ENCODE measurements around the gene AKR1D1. TPM values are rescaled to one million over a fixed set of nuclear protein-coding genes. Genes with fewer than 3 reads are reported as not detected.

Gene AKR1D1
- total and polyA plus RNA-seq, 2 donors (not counting 1 experiment from before 2014, with no cell fraction given) = not detected

DNA sequence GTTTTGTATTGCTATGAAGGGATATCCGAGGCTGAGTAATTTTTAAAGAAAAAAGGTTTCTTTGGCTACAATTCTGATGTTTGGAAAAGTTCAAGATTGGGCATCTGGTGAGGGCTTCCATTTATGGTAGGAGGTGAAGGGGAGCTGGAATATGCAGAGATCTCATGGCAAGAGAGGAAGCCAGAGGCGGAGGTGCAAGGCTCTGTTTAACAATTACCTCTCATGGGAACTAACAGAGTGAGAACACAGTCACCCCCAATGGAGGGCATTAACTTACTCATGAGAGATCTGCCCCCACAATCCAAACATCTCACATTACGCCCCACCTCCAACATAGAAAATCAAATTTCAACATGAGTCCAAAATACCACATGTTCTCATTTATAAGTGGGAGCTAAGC, 62.0 kb downstream of the AKR1D1 start:
- DNase-seq (no peak), ATAC-seq (ENCODE audit: low read depth) (no peak)
- peaks cover 3% of the 10 kb centered on the region for H3K27me3 Mint-ChIP-seq
- Histone ChIP-seq H3K9me3 (ENCODE audit: control extremely low read depth in 1 of 3, control insufficient read depth in 2 of 3, insufficient read depth in 1 of 3, low read length in 2 of 3) (no peaks in the 10 kb centered on the region), H3K4me3 (ENCODE audit: control extremely low read depth in 1 of 5, extremely low read depth in 1 of 5, insufficient read depth in 1 of 5, low read depth in 2 of 5, low read length in 4 of 5) (no peak overlapping the region), H3K4me2 (replicated peaks; ENCODE audit: low read depth, low read length, poor library complexity, severe bottlenecking) (no peak overlapping the region), H4K20me1 (ENCODE audit: control insufficient read depth, insufficient read depth, low read length, poor library complexity, severe bottlenecking) (no peaks in the 10 kb centered on the region), H3K9ac (ENCODE audit: low read length) (no peak overlapping the region), H3K27me3 (replicated peaks in 1 of 4; ENCODE audit: control extremely low read depth in 1 of 4, control insufficient read depth in 3 of 4, insufficient read depth in 4 of 4, low read length in 3 of 4) (no peaks in the 10 kb centered on the region), H3K27ac (ENCODE audit: low read length in 2 of 2) (no peak overlapping the region), H3K4me1 (ENCODE audit: control insufficient read depth in 2 of 2, insufficient read depth in 2 of 2, low read length in 2 of 2) (peaks cover 0 to 3% of the 10 kb centered on the region in 2 donors), H3K79me2 (ENCODE audit: control insufficient read depth, insufficient read depth, low read length) (no peaks in the 10 kb centered on the region), H2AFZ (ENCODE audit: insufficient read depth, low read depth, low read length, poor library complexity, severe bottlenecking) (no peak overlapping the region), H3K36me3 (replicated peaks in 1 of 2; ENCODE audit: control extremely low read depth in 1 of 2, control insufficient read depth in 1 of 2, extremely low read depth in 1 of 2, insufficient read depth in 2 of 2, low read length in 1 of 2) (no peaks in the 10 kb centered on the region)
- ChIA-PET CTCF (no interaction called here), POLR2A (no interaction called here)
- H3K27ac Mint-ChIP-seq = no peak overlapping the region
- WGBS (ENCODE audit: insufficient coverage) = 70% methylated on average over 2 of the region's 3 CpGs
- intact Hi-C loops (cut with micrococcal nuclease) = no loop called here
- no peak overlapping the region for H3K4me3 Mint-ChIP-seq
- peaks cover 10% of the 10 kb centered on the region for H3K4me1 Mint-ChIP-seq
- no peaks in the 10 kb centered on the region for H3K9me3 Mint-ChIP-seq (ENCODE audit: insufficient read depth)
- no peak for TF ChIP-seq EZH2 (IDR thresholded peaks at IDR 0.05; ENCODE audit: borderline replicate concordance, insufficient read depth, low read depth, low read length, poor library complexity, severe bottlenecking)
- TF ChIP-seq, protein P1, sequence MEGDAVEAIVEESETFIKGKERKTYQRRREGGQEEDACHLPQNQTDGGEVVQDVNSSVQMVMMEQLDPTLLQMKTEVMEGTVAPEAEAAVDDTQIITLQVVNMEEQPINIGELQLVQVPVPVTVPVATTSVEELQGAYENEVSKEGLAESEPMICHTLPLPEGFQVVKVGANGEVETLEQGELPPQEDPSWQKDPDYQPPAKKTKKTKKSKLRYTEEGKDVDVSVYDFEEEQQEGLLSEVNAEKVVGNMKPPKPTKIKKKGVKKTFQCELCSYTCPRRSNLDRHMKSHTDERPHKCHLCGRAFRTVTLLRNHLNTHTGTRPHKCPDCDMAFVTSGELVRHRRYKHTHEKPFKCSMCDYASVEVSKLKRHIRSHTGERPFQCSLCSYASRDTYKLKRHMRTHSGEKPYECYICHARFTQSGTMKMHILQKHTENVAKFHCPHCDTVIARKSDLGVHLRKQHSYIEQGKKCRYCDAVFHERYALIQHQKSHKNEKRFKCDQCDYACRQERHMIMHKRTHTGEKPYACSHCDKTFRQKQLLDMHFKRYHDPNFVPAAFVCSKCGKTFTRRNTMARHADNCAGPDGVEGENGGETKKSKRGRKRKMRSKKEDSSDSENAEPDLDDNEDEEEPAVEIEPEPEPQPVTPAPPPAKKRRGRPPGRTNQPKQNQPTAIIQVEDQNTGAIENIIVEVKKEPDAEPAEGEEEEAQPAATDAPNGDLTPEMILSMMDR (IDR thresholded peaks at IDR 0.05) = no peak

DNA sequence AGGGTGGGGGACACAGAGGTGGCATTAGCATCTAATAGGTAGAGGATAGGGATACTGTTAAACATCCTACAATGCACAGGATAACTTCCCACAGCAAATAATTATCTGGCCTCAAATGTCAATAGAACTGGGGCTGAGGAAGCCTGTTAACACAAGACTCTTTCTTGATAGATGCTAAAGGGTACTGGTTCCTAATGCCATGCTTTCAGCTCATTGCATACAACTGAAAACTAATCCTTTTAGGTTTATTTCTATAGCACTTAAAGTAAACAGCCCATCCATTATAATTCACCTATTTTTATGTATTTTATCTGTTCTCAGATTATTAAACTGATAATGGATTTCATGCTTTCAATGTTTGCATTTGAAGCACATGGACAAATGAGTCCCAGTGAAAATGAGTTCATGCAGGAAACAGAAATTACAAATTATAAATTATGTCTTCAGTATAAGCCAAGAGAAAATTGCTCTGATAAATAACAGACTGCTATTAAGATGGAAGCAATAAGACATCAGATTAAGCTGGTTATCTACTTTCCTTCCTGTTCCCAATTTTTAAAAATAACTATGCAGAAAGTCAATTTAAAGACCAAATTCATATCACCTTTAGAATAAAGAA, 66.4 kb downstream of the AKR1D1 start:
- H3K4me1 Mint-ChIP-seq = peaks cover 8% of the 10 kb centered on the region
- DNase-seq (no peak), ATAC-seq (ENCODE audit: low read depth) (no peak)
- H3K79me2 ChIP-seq (ENCODE audit: control insufficient read depth, insufficient read depth, low read length) = no peaks in the 10 kb centered on the region
- peaks cover 5% of the 10 kb centered on the region for H3K27me3 Mint-ChIP-seq
- no peak overlapping the region for H3K4me3 Mint-ChIP-seq
- H3K27me3 ChIP-seq (replicated peaks in 1 of 4; ENCODE audit: control extremely low read depth in 1 of 4, control insufficient read depth in 3 of 4, insufficient read depth in 4 of 4, low read length in 3 of 4) = peaks cover 0 to 3% (median 0%) of the 10 kb centered on the region in 4 experiments
- H3K4me1 ChIP-seq (ENCODE audit: control insufficient read depth in 2 of 2, insufficient read depth in 2 of 2, low read length in 2 of 2) = peaks cover 0 to 3% of the 10 kb centered on the region in 2 donors
- no peak overlapping the region for H3K4me2 ChIP-seq (replicated peaks; ENCODE audit: low read depth, low read length, poor library complexity, severe bottlenecking)
- no peak overlapping the region for H3K27ac Mint-ChIP-seq
- H3K9ac ChIP-seq (ENCODE audit: low read length) = no peak overlapping the region
- no peaks in the 10 kb centered on the region for H3K9me3 Mint-ChIP-seq (ENCODE audit: insufficient read depth)
- POLR2A ChIA-PET = no interaction called here
- H4K20me1 ChIP-seq (ENCODE audit: control insufficient read depth, insufficient read depth, low read length, poor library complexity, severe bottlenecking) = no peaks in the 10 kb centered on the region
- H2AFZ ChIP-seq (ENCODE audit: insufficient read depth, low read depth, low read length, poor library complexity, severe bottlenecking) = no peak overlapping the region
- TF ChIP-seq, protein P1 (IDR thresholded peaks at IDR 0.05) = no peak
- TF ChIP-seq EZH2 (IDR thresholded peaks at IDR 0.05; ENCODE audit: borderline replicate concordance, insufficient read depth, low read depth, low read length, poor library complexity, severe bottlenecking) = no peak
- no peak overlapping the region for H3K4me3 ChIP-seq (ENCODE audit: control extremely low read depth in 1 of 5, extremely low read depth in 1 of 5, insufficient read depth in 1 of 5, low read depth in 2 of 5, low read length in 4 of 5)
- no peaks in the 10 kb centered on the region for H3K36me3 ChIP-seq (replicated peaks in 1 of 2; ENCODE audit: control extremely low read depth in 1 of 2, control insufficient read depth in 1 of 2, extremely low read depth in 1 of 2, insufficient read depth in 2 of 2, low read length in 1 of 2)
- intact Hi-C loops (cut with micrococcal nuclease) = no loop called here
- H3K27ac ChIP-seq (ENCODE audit: low read length in 2 of 2) = no peak overlapping the region
- no peaks in the 10 kb centered on the region for H3K9me3 ChIP-seq (ENCODE audit: control extremely low read depth in 1 of 3, control insufficient read depth in 2 of 3, insufficient read depth in 1 of 3, low read length in 2 of 3)
- CTCF ChIA-PET = no interaction called here

Measured in B cell (primary cell).